Panc1 (cell line): Measurements from ENCODE around the gene VOPP1. TPM values are rescaled to one million over a fixed set of nuclear protein-coding genes. Genes with fewer than 3 reads are reported as not detected.

ENCODE experiments used
- ATAC-seq: fragments of 200-7000 bp; cut with Tn5 transposase; 2 replicates; pipeline ENCODE4 v1.9.1; 2020; ENCODE audit warnings: mild to moderate bottlenecking, moderate library complexity
- BruUV-seq: library from RNA; stranded (reverse); fragments of 400-500 nt; replicated peaks from 2 replicates; lab custom pipeline; 2021; lab: Mats Ljungman, UMichigan
- CTCF ChIA-PET: fragments of 300-600 bp; sonication (Branson Sonifier 250); formaldehyde crosslinking; loops from one replicate; lab custom pipeline; 2022; ENCODE audit warnings: antibody characterized with exemption; lab: Charles Lee
- POLR2A ChIA-PET: fragments of 300-600 bp; sonication (Branson Sonifier 250); formaldehyde crosslinking; loops from one replicate; lab custom pipeline; 2022; ENCODE audit warnings: antibody characterized with exemption; lab: Charles Lee
- DNase-seq: peaks from one replicate; pipeline ENCODE4 v3.0.0-alpha.2; 2010; ENCODE audit warnings: low read depth, low spot score
- H3K27ac ChIP-seq: 2 replicates; pipeline ENCODE4 v1.5.1; 2011; ENCODE audit warnings: mild to moderate bottlenecking, low read length, inconsistent platforms
- H3K27me3 ChIP-seq: fragments of 200-500 bp; sonication (Bioruptor generic); 2 replicates; pipeline ENCODE4 v1.6.0; 2014; ENCODE audit warnings: low read length, inconsistent platforms; ENCODE audit not compliant: control insufficient read depth, insufficient read depth
- H3K36me3 ChIP-seq: fragments of 200-500 bp; sonication (Bioruptor generic); 2 replicates; pipeline ENCODE4 v1.5.1; 2014; ENCODE audit warnings: inconsistent platforms, mild to moderate bottlenecking, low read length, moderate library complexity; ENCODE audit not compliant: control insufficient read depth, insufficient read depth
- H3K4me1 ChIP-seq: 2 replicates; pipeline ENCODE4 v1.5.1; 2011; ENCODE audit warnings: inconsistent platforms, mild to moderate bottlenecking, low read length, moderate library complexity; ENCODE audit not compliant: control insufficient read depth, insufficient read depth
- H3K4me3 ChIP-seq, 2 experiments: 2 replicates each; pipeline ENCODE4 v1.5.1; 2011 to 2012; ENCODE audit warnings: low read depth in 2 of 2, low read length in 2 of 2, mild to moderate bottlenecking in 2 of 2, inconsistent platforms in 1 of 2, moderate library complexity in 1 of 2
- H3K9me3 ChIP-seq: fragments of 200-500 bp; sonication (Bioruptor generic); 2 replicates; pipeline ENCODE4 v1.5.1; 2014; ENCODE audit warnings: low read depth, mild to moderate bottlenecking, inconsistent platforms, low read length, moderate library complexity; ENCODE audit not compliant: control insufficient read depth, insufficient read depth
- CTCF ChIP-seq: fragments of 450-650 bp; IDR thresholded peaks from 2 replicates; pipeline ENCODE4 v1.5.1; 2017; ENCODE audit warnings: mild to moderate bottlenecking
- POLR2AphosphoS5 ChIP-seq: IDR thresholded peaks from 2 replicates; pipeline ENCODE4 v1.6.1; 2012; ENCODE audit warnings: mild to moderate bottlenecking, low read depth, low read length, moderate library complexity
- REST ChIP-seq, 2 experiments: IDR thresholded peaks; 2 replicates each; pipeline ENCODE4 v1.6.1; 2011 to 2012; ENCODE audit warnings: low read depth in 2 of 2, control low read depth in 1 of 2, low read length in 1 of 2, mild to moderate bottlenecking in 1 of 2, moderate library complexity in 1 of 2; ENCODE audit not compliant: insufficient read depth in 1 of 2
- SIN3A ChIP-seq: IDR thresholded peaks from 2 replicates; pipeline ENCODE4 v1.6.1; 2012; ENCODE audit warnings: low read depth, mild to moderate bottlenecking, low read length, moderate library complexity, borderline replicate concordance; ENCODE audit not compliant: insufficient read depth
- TCF7L2 ChIP-seq: IDR thresholded peaks from 2 replicates; pipeline ENCODE4 v1.6.1; 2011; ENCODE audit warnings: mild to moderate bottlenecking, low read depth, low read length, inconsistent platforms
- in situ Hi-C: cut with HindIII; loops from 2 replicates; pipeline ENCODE4 v1.10.0; 2016; ENCODE audit warnings: low sequenced_read_pairs, low pct_unique_long_range_greater_than_20kb
- intact Hi-C: fragments of 100-400 bp; cut with micrococcal nuclease; formaldehyde crosslinking; loops from one replicate; pipeline ENCODE4 v1.10.0; 2022; ENCODE audit not compliant: unreplicated experiment
- total RNA-seq: library from RNA; stranded (reverse); gene quantifications from one replicate; pipeline ENCODE4 v1.2.1, GENCODE V29; 2021; ENCODE audit not compliant: unreplicated experiment

Gene VOPP1
- total RNA-seq, 1 experiment from 2014 or later, result 131 TPM

- DNase-seq (no peak), ATAC-seq (no peak)
- no TSS peak for BruUV-seq
- in situ Hi-C loops, result no loop called here
- Histone ChIP-seq H3K27ac (no peak overlapping the region), H3K27me3 (no peaks in the 10 kb centered on the region), H3K36me3 (no peaks in the 10 kb centered on the region), H3K4me3 (no peak overlapping the region), H3K9me3 (no peaks in the 10 kb centered on the region), H3K4me1 (no peaks in the 10 kb centered on the region)
- intact Hi-C loops, result no loop called here
- TF ChIP-seq POLR2AphosphoS5 (no peak), CTCF (no peak), SIN3A (no peak), TCF7L2 (no peak), REST (IDR thresholded peaks at IDR 0.05; ENCODE audit: insufficient read depth in 1 of 2, low read depth in 2 of 2, low read length in 1 of 2) (no peak)
- CTCF ChIA-PET, result no interaction called here
- POLR2A ChIA-PET, result interaction anchor here (0.6 kb wide), 1 partner anchor 9 kb away, joined by 4 read pairs; no protein-coding TSS in a partner anchor
These were observed 72.1 kb downstream of the VOPP1 start for GRCh38 chr7:55500117-55500756.

- in situ Hi-C loops, result no loop called here
- H3K9me3 ChIP-seq, result no peaks in the 10 kb centered on the region
- DNase-seq, result no peak
- no peaks in the 10 kb centered on the region for H3K4me1 ChIP-seq
- no peaks in the 10 kb centered on the region for H3K36me3 ChIP-seq
- intact Hi-C loops, result no loop called here
- no peak overlapping the region for H3K4me3 ChIP-seq
- TF ChIP-seq CTCF, result no peak
- ChIA-PET POLR2A (no interaction called here), CTCF (no interaction called here)
- ATAC-seq, result no peak
- H3K27me3 ChIP-seq, result no peaks in the 10 kb centered on the region
- no TSS peak for BruUV-seq
- H3K27ac ChIP-seq, result no peak overlapping the region
These were observed 72.7 kb downstream of the VOPP1 start for GRCh38 chr7:55499591-55499990.
